H54 (cell line): ENCODE measurements around the gene PLEKHG5.
"Not testable (repeated sequence)": the region's sequence is repeated elsewhere in the genome, so short reads cannot be mapped to it uniquely, and the experiment has no call there.

Source experiments
- DNase-seq: peaks from one replicate; pipeline ENCODE4 v3.0.0; 2011; ENCODE audit warnings: low spot score, mixed read lengths; ENCODE audit not compliant: insufficient read length
- FAIRE-seq: peaks from 3 replicates; lab custom pipeline; 2011; peaks lifted over from hg19 to GRCh38; lab: Jason Lieb, UNC
- POLR2A ChIP-seq: IDR thresholded peaks from 2 replicates; pipeline ENCODE4 v1.6.1; 2011; ENCODE audit warnings: low read depth, mild to moderate bottlenecking, low read length

Gene PLEKHG5

DNA sequence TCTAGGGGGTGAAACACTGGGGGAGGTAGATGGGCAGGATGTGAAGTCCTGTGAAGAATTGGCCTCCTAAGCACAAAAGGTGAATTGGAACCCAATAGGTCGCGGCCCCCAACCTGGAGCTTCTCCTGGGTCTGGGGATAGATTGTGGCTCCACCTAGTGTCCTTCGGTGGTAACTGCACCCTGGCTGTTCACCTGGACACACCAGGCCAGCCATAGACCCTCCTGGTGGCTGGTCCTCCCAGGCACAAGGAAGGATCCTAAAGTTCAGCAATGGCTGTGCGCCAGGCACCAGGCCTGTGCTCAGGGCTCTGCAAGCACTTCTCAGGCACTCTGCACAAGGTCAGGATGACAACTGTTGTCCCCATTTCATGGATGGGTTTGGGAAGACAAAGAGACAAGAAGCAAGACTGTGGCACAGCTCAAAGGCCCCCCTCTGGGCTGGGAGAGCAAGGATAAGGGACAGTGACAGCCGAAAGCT lies 53.4 kb downstream of the PLEKHG5 start:
- TF ChIP-seq POLR2A = no peak
- FAIRE-seq = no peak
- peak; percentile 59 for DNase-seq

DNA sequence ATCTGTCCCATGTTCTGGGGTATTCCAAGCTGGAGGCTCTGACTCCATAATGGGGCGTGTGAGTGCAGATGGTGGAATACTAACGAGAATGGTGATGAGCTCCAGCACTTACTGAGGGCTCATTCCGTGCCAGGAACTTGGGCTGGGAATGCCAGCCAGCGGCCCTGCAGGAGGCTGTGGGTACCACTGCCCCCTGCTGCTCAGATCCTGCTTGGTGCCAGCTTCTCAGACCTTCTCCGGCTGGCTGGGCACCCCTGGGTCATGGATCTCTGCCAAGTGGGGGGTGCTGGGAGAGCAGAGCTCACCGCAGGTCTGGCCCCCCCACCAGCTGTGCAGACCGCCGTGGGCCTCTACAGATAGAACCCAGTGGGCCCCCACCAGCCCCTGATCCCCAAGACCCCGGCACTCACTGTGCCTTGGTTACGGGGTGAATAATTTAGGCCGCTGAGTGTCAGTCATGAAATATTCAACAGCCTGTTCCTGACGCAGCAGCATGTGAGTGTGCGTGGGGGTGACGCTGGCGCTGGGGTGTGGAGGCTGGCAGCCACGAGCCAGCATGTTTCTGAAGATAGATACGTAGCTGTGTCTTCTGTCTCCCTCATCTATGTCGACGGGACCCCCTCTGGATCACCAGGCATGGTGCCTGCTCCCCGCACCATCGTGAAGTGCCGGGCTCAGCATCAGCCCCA lies 54.3 kb downstream of the PLEKHG5 start:
- not testable (repeated sequence) for DNase-seq, FAIRE-seq

DNA sequence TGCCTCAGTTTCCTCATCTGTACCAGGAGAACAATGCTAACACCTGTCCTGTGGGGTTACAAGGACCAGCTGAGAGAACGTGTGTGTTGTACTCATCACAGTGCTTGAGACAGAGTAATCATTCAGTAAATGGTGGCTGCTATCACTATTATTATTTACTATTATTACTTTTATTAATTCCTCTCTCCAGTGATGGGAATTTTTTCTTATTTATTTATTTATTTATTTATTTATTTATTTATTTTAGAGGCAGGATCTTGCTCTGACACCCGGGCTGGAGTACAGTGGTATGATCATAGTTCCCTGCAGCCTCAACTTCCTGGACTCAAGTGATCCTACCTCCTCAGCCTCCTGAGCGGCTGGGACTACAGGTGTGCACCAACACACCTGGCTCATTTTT lies 55.2 kb downstream of the PLEKHG5 start:
- DNase-seq = not testable (repeated sequence)

DNA sequence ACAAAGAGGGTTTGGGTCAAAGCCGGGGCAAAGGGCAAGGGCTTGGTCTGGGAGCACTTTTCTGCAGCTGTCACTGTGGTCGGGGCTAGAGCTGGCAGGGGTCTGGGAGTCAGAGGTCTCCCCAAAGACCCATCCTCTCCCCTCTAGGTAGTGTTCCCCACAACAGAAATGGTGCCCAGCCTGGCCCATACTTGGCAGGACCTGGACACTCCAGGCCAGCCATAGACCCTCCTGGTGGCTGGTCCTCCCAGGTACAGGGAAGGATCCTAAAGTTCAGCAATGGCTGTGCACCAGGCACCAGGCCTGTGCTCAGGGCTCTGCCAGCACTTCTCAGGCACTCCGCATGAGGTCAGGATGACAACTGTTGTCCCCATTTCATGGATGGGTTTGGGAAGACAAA lies 55.9 kb downstream of the PLEKHG5 start:
- no peak for TF ChIP-seq POLR2A
- FAIRE-seq = no peak
- no peak for DNase-seq

More for the DNA sequence above, 55.2 kb downstream of the PLEKHG5 start:
- FAIRE-seq = not testable (repeated sequence)

DNA sequence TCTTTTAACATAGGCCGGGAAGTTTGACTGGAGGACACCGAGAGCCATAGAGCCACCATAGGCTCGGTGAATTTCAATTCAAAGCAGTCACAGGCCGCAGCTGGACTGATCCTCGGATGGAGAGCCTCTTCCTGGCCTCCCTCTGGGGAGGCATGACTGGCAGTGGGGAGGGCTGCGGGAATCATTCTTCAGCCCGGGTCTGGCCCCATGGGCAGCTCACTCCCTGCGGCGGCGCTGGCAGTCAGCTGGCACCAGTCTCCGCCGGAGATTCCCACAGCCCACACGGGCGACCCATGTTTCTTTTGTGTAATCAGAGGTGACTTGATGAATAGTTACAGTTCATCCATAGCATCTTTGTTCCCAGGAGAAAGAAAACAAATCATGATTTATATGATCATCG lies 56.3 kb downstream of the PLEKHG5 start:
- no peak for TF ChIP-seq POLR2A
- DNase-seq (no peak), FAIRE-seq (no peak)

DNA sequence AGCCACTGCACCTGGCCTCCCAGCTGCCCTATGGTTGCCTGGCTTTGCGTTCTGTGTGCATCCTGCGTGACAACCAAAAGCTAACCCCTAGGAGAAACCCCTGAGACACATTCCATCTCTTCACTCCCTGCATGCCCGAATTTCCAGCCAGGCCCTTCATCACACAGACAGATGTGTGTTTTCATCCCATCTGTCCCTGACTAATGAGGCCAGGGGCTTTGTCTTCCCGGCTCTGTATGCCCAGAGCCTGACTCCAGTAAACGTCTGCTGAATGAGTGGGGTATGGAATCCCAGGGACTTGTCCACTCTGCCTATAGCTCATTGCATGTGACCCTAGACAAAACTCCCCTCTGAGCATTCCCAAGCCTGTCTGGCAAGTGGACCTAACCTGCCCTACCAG lies 57.3 kb downstream of the PLEKHG5 start:
- no peak for TF ChIP-seq POLR2A
- FAIRE-seq (no peak), DNase-seq (no peak)

DNA sequence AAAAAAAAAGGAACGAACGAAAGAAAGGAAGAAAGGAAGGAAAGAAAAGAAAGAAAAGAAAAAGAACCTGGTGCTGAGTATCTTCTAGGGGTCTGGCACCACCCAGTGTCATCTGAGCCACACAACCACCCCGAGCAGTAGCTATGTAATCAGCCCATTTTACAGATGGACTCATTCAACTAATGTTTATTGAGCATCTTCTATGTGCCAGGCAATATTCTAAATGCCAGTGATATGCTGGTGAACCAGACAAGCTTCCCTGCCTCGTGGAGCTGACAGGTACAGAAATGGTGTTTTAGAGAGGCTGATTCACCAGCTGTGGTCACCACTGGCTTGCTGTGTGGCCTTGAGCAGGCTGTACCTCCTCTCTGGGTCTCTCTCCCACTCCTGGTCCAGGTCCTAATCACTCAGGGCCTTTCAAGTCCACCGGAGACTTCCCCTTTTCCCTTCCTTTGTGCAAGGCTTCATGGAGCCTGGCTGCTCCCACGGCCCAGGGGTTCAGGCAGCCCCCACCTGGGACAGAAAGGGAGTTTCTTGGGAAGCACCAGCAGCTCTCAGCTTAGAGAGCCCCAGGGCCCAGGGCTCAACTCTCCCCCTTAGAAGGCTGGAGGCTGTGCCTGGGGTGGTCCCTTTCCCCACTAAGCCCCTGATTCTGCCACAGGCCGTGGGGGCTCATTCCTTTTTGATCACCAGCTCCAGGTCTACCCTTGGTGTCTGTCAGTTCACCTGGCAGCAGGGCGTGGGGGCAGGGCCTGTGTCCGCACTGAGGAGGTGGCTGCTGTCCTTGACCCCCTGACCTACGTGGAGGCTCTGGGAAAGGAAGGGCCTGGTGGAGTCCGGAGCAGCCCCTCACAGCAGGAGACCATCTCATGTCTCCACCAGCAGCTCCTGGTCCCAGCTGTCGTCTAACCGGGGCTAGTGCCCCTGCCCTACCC lies 59.6 kb downstream of the PLEKHG5 start:
- FAIRE-seq, DNase-seq: not testable (repeated sequence)

DNA sequence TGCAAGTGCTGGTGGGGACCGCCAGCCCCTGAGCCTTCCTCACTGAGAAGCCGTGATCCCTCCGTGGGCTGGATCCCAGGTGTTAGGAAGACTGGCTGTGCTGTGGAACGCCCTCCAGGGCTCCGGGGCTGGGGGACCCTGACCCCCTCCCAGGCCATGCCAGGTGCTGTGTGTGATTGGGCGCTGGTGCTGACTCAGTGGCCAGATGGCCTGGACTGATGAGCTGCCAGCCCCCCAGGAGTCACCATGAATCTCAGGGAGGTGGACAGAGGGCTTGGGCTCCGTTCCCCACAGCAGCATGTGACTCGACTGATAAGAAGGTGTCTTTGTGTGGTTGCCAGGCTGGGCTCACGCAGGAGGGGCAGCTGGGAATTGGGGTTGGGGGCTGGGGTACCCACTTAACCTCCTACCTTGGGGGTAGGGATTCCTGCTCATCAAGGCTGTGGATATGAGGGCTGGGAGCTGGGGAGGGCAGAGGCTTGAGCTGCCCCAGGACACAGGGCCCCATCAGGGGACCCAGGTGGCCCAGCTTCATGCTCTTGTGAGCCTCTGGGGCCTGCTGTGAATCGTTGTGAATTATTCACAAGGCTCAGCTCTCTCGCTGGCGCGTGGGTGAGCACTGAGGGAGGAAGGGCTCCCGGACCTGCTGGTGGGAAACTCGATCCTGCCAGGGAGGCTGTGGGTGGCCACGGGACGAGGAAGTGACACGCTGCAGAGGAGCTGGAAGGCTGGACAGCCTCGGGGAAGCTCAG lies 61.6 kb downstream of the PLEKHG5 start:
- DNase-seq, FAIRE-seq: not testable (repeated sequence)

DNA sequence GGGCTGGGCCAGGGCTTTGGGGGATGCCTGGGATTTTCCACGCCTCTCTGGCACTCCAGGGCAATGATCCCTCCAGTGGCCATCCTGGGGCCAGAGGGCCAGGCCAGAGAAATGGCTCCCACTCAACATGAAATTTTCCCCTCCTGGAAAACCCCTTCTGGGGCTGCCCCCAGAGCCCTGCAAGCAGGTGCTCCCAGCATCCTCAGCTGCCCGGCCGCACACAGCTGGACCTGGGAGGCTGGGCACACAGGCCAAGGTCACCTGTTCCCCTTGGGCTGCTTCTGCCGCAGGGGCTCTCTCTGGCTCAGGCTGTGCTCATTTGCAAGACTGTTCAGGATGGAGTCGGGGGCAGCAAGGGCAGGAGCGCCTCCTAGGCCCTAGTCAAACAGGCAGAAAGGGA lies 63.0 kb downstream of the PLEKHG5 start:
- not testable (repeated sequence) for FAIRE-seq

DNA sequence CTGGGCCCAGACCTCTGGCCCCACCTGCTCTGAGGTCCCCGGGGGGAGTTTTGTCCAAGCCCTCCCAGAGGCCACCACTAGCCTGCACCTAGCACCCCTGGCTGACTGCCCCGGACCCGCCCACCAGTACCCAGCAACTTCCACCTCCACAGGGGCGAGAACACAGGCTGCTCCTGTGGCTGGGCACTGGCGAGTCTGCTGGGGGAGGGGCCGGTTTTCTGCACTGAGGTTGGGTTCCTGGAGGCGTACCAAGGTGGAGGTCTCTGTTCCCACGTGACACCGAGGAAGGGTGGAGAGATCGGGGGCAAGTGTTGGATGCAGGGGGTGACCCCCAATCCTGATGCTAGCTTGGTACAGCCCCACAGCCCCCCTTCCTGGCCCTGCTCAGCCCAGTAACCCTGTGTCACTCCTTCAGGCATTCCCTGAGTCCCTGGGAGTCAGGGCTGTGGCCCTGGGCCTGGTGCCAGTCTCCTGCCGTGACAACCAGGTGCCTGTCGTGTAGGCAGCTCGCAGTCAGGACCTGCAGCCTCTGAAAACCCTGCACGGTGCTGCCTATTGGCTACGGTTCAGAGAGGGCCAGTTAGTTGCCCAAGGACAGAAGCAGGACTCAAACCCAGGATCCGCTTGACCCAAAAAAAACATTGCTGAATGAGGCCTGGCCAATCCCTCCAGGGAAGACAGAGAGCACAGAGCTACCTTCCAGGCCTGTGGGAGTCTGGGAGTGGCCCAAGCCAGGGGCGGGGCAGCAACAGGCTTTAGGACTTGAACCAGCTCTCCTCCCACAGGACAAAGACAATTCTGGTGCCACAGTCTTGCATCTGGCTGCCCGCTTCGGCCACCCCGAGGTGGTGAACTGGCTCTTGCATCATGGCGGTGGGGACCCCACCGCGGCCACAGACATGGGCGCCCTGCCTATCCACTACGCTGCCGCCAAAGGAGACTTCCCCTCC lies 63.8 kb downstream of the PLEKHG5 start:
- no peak for TF ChIP-seq POLR2A

More for the DNA sequence above, 63.0 kb downstream of the PLEKHG5 start:
- not testable (repeated sequence) for DNase-seq

DNA sequence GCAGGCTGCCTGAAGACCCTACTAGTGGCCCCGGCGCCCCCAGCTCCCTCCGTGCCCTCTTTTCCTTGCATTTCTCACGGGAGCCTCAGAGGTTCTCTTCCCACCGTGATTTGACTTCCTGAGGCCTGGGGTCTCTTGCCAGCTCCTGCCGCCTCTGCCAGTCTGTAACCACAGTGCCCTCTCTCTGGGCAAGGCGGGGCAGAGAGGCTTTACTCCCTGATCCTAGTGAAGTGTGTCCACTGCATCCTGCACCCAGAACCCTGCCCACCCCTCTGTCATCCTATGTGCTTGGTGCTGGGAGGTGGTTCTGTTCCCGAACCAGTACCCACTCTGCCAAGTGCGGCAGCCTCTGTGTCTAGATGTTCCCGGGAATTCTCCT lies 64.5 kb downstream of the PLEKHG5 start:
- DNase-seq (no peak), FAIRE-seq (no peak)
- no peak for TF ChIP-seq POLR2A

More for the DNA sequence above, 63.8 kb downstream of the PLEKHG5 start:
- DNase-seq (no peak), FAIRE-seq (no peak)

DNA sequence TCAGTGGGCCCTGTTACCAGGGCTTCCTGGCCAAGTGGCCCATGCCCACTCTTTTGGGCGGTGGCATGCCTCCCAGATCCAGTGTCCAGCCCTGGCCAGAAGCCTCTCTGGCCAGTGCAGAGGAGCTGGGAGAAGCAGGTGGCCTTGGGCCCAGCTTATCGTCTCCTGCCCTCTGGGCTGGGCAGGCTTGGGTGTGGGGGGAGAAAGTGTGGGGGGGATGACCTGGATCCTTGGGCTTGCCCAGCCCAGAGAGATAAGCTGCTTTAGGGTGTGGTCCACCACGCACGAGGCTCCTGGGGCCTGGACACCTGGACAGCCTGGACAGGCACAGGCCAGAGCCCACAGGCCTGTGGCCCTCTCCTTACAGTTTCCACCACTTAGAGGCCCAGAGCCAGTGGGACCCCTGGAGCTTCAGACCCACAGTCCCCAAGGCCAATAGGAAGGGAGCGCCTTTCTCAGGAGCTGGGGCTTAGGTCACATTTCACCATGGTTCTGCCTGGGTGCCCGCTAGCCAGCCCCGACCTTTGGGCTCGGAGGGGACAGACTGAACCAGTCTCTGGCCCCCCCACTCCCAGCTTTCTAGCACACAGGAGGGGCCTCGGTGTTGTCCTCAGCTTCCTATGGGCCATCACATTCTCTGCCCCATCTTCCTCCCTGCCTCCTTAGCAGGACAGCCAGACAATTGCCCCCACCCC lies 65.0 kb downstream of the PLEKHG5 start:
- no peak for TF ChIP-seq POLR2A
- FAIRE-seq (no peak), DNase-seq (no peak)
